ENCODE data around the gene TGFBRAP1. TPM values are rescaled to one million over a fixed set of nuclear protein-coding genes. Genes with fewer than 3 reads are reported as not detected.
A peak's percentile ranks its signal among the peaks of the same experiment; 100 is the strongest.

TGFBRAP1 gene
- total and polyA plus RNA-seq, 9 of the 15 experiments (the other 6 are each of a cell fraction or from before 2014, with no cell fraction given), result 3.7 to 18.0 (median 11.0) TPM

DNA sequence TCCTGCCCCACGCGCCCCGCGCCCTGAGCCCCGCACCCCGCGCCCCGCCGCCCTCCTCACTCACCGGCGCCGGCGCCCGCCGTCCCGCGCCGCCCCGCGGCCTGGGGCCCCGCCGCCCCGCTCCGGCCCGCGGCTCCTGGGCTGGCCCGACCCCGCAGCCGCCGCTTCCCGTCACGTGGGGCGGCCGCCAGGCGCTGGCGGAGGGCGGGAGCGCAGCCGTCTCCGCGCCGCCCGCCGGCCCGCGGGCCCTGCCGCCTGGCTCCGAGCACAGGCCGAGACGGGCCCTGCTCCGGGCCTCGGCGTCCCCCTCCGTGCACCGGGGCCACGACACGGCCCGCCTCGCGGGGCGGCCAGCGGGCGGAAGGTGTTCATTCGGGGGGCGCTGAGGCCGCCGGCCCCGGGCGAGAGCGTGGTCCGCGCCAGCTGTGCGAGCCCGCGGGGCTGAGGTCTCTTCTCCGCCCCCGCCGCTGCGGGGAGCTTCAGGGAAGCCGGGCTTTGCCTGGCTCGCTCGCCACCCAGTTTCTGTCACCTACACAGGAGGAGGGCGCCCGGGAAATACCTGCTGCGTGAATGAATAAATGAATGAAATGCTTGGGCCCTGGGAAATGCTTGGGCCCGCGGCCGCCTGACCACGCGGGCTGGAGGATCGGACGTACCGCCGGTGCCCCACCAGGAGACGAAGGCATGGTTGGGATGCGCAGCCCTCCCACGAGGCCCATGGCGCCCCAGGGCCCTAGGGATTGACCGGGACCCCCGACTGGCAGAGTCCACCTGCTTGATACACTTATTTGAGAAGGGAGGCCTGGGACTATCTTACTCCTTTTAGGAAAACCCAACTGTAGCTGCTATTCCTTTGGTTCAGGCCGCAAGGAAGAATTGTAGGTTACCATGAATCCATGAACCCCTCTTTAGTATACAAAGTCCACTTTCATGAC lies at the start of gene TGFBRAP1 (continued):
- no peak for TF ChIP-seq NR2C1 (IDR thresholded peaks at IDR 0.05)
- TF ChIP-seq NR2C1 (tag; IDR thresholded peaks at IDR 0.05), result no peak
- peak; percentile 43; the same call in 1 of the 2 replicates for TF ChIP-seq KLF6 (CRISPR knock-in tag; IDR thresholded peaks at IDR 0.05; ENCODE audit: borderline replicate concordance)
- TF ChIP-seq RBFOX2 (IDR thresholded peaks at IDR 0.05; ENCODE audit: low read depth, low read length), result peak; percentile 89
- peak; percentile 90 for TF ChIP-seq RB1 (IDR thresholded peaks at IDR 0.05; ENCODE audit: low read depth)
- TF ChIP-seq EGR1 (conservative IDR thresholded peaks at IDR 0.05), result peak; percentile 84
- TF ChIP-seq NFRKB (IDR thresholded peaks at IDR 0.05; ENCODE audit: low read depth), result peak; percentile 65; the same call in 1 of the 2 replicates
- TF ChIP-seq TEAD4 (IDR thresholded peaks at IDR 0.05; ENCODE audit: low read length), result no peak
- peak; percentile 59; the same call in 1 of the 2 replicates for TF ChIP-seq TEAD4 (CRISPR knock-in tag; IDR thresholded peaks at IDR 0.05; ENCODE audit: borderline replicate concordance)
- peak; percentile 24 for TF ChIP-seq PRDM10 (IDR thresholded peaks at IDR 0.05; ENCODE audit: partially characterized antibody)
- 0 out of 2 replicates have a peak, but pooled peaks have one; percentile 20 for TF ChIP-seq MTA3 (IDR thresholded peaks at IDR 0.05; ENCODE audit: borderline replicate concordance)
- TF ChIP-seq NONO (IDR thresholded peaks at IDR 0.05; ENCODE audit: low read depth in 2 of 2, low read length in 1 of 2), result peak; percentile 66 to 84; a peak in 3 of 4 replicates
- TF ChIP-seq, protein P1, sequence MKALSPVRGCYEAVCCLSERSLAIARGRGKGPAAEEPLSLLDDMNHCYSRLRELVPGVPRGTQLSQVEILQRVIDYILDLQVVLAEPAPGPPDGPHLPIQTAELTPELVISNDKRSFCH (CRISPR knock-in tag; IDR thresholded peaks at IDR 0.05), result no peak
- TF ChIP-seq, protein P1 (tag; IDR thresholded peaks at IDR 0.05), result peak; percentile 85
- no peak for TF ChIP-seq CREM (IDR thresholded peaks at IDR 0.05; ENCODE audit: low read depth)
- TF ChIP-seq ZBTB7A (IDR thresholded peaks at IDR 0.05; ENCODE audit: borderline replicate concordance, control insufficient read depth, low read depth, low read length), result peak; percentile 61; the same call in 1 of the 2 replicates
- TF ChIP-seq, protein P2, sequence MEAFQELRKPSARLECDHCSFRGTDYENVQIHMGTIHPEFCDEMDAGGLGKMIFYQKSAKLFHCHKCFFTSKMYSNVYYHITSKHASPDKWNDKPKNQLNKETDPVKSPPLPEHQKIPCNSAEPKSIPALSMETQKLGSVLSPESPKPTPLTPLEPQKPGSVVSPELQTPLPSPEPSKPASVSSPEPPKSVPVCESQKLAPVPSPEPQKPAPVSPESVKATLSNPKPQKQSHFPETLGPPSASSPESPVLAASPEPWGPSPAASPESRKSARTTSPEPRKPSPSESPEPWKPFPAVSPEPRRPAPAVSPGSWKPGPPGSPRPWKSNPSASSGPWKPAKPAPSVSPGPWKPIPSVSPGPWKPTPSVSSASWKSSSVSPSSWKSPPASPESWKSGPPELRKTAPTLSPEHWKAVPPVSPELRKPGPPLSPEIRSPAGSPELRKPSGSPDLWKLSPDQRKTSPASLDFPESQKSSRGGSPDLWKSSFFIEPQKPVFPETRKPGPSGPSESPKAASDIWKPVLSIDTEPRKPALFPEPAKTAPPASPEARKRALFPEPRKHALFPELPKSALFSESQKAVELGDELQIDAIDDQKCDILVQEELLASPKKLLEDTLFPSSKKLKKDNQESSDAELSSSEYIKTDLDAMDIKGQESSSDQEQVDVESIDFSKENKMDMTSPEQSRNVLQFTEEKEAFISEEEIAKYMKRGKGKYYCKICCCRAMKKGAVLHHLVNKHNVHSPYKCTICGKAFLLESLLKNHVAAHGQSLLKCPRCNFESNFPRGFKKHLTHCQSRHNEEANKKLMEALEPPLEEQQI (IDR thresholded peaks at IDR 0.05), result no peak
- TF ChIP-seq HDGF (IDR thresholded peaks at IDR 0.05), result no peak
- TF ChIP-seq, protein P3, sequence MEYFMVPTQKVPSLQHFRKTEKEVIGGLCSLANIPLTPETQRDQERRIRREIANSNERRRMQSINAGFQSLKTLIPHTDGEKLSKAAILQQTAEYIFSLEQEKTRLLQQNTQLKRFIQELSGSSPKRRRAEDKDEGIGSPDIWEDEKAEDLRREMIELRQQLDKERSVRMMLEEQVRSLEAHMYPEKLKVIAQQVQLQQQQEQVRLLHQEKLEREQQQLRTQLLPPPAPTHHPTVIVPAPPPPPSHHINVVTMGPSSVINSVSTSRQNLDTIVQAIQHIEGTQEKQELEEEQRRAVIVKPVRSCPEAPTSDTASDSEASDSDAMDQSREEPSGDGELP (CRISPR knock-in tag; IDR thresholded peaks at IDR 0.05; ENCODE audit: borderline replicate concordance), result peak; percentile 79
- TF ChIP-seq PHF20 (IDR thresholded peaks at IDR 0.05; ENCODE audit: partially characterized antibody), result peak; percentile 36
